ENCODE results near the gene CMIP.

Gene CMIP

DNA sequence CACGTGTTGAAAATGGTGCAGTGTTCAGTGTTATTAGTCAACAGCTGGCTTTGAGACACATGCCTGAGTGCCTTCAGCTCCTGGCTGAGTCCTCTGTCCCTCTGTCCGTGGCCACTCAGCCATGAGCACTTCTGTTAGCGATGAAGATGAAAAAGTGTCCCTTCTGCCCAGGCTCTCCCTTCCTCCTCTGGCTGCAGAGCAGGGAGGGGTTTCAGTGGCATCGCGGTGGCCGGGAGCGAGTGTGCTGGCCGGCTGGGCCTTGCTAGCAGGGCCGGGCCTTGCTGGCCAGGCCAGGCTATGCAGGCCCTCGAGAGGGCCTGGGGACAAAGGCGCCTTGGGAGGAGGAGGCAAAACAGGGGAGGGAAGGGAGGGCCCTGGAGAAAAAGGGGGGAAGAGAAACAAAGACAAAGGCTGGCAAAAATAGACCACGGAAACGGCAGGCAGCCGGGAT lies 47.7 kb downstream of the CMIP start:
- Histone ChIP-seq H3K36me3 (ENCODE audit: insufficient read depth, low read length) (peaks cover 20% of the 10 kb centered on the region), H3K9ac (ENCODE audit: low read depth, low read length) (no peak overlapping the region), H3K27me3 (ENCODE audit: insufficient read depth, low read length, poor library complexity) (no peaks in the 10 kb centered on the region), H3K4me3 (ENCODE audit: low read depth in 1 of 2, low read length in 2 of 2) (no peak overlapping the region), H2AFZ (ENCODE audit: low read depth, low read length) (no peak overlapping the region), H3K9me3 (ENCODE audit: insufficient read depth, low read length, severe bottlenecking) (no peaks in the 10 kb centered on the region), H3K4me1 (ENCODE audit: insufficient read depth, low read length) (no peaks in the 10 kb centered on the region), H3K27ac (ENCODE audit: low read length) (no peak overlapping the region), H3K4me2 (ENCODE audit: insufficient read depth, low read length) (no peak overlapping the region), H4K20me1 (ENCODE audit: insufficient read depth, low read length) (peaks cover 93% of the 10 kb centered on the region), H3K79me2 (ENCODE audit: insufficient read depth, low read length) (peaks cover 99% of the 10 kb centered on the region)
- no peak for ATAC-seq (ENCODE audit: insufficient read depth, low read depth)
- no peak for TF ChIP-seq EZH2 (IDR thresholded peaks at IDR 0.05; ENCODE audit: borderline replicate concordance, low read depth, low read length, severe bottlenecking)
- TF ChIP-seq, protein P1, sequence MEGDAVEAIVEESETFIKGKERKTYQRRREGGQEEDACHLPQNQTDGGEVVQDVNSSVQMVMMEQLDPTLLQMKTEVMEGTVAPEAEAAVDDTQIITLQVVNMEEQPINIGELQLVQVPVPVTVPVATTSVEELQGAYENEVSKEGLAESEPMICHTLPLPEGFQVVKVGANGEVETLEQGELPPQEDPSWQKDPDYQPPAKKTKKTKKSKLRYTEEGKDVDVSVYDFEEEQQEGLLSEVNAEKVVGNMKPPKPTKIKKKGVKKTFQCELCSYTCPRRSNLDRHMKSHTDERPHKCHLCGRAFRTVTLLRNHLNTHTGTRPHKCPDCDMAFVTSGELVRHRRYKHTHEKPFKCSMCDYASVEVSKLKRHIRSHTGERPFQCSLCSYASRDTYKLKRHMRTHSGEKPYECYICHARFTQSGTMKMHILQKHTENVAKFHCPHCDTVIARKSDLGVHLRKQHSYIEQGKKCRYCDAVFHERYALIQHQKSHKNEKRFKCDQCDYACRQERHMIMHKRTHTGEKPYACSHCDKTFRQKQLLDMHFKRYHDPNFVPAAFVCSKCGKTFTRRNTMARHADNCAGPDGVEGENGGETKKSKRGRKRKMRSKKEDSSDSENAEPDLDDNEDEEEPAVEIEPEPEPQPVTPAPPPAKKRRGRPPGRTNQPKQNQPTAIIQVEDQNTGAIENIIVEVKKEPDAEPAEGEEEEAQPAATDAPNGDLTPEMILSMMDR (IDR thresholded peaks at IDR 0.05; ENCODE audit: borderline replicate concordance, extremely low read depth, low read length, poor library complexity, severe bottlenecking) = no peak
- no peak for DNase-seq

DNA sequence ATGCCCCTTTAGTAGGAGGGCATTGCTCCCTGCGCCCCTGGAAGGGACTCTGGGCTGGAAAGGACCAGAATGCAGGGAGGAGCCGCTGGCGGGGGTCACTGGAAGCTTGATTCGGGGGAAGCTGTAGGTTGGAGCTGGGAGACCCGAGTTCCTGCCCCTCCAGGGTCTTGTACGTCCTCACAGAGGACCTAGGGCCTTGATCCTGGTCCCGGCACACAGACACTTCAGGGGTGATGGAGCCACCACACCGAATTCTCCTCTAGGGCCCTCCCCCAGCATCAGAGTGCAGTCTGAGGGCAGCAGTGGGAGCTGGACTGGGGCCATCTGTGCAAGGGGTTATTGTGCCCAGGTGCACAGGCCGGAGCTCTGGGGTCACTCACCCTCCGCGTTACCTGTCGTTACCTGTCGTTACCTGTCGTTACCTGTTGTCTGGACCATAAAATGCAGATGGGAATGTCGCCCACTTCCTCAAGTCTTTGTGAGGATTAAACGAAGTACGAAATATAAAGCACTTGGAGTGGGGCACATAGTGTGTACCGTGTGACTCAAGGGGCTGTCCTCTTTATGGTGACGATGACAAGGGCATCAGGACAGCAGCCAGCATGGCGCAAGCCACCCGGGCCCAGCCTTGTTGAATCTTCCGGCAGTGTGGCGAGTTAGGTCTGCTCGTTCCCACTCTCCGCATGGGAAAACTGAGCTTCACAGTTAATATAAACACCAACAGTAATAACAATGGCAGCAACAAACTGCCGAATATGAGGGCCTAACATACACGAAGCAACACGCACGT lies 48.6 kb downstream of the CMIP start:
- Histone ChIP-seq H2AFZ (ENCODE audit: low read depth, low read length) (no peak overlapping the region), H3K4me2 (ENCODE audit: insufficient read depth, low read length) (no peak overlapping the region), H3K27me3 (ENCODE audit: insufficient read depth, low read length, poor library complexity) (no peaks in the 10 kb centered on the region), H3K79me2 (ENCODE audit: insufficient read depth, low read length) (peaks cover 99% of the 10 kb centered on the region), H3K27ac (ENCODE audit: low read length) (no peak overlapping the region), H4K20me1 (ENCODE audit: insufficient read depth, low read length) (peaks cover 95% of the 10 kb centered on the region), H3K4me3 (ENCODE audit: low read depth in 1 of 2, low read length in 2 of 2) (no peak overlapping the region), H3K4me1 (ENCODE audit: insufficient read depth, low read length) (no peaks in the 10 kb centered on the region; the same call in 1 of the 2 replicates), H3K9ac (ENCODE audit: low read depth, low read length) (no peak overlapping the region), H3K9me3 (ENCODE audit: insufficient read depth, low read length, severe bottlenecking) (no peaks in the 10 kb centered on the region), H3K36me3 (ENCODE audit: insufficient read depth, low read length) (peaks cover 23% of the 10 kb centered on the region)
- TF ChIP-seq, protein P1 (IDR thresholded peaks at IDR 0.05; ENCODE audit: borderline replicate concordance, extremely low read depth, low read length, poor library complexity, severe bottlenecking) = no peak
- no peak for TF ChIP-seq EZH2 (IDR thresholded peaks at IDR 0.05; ENCODE audit: borderline replicate concordance, low read depth, low read length, severe bottlenecking)
- no peak for ATAC-seq (ENCODE audit: insufficient read depth, low read depth)
- DNase-seq = no peak

DNA sequence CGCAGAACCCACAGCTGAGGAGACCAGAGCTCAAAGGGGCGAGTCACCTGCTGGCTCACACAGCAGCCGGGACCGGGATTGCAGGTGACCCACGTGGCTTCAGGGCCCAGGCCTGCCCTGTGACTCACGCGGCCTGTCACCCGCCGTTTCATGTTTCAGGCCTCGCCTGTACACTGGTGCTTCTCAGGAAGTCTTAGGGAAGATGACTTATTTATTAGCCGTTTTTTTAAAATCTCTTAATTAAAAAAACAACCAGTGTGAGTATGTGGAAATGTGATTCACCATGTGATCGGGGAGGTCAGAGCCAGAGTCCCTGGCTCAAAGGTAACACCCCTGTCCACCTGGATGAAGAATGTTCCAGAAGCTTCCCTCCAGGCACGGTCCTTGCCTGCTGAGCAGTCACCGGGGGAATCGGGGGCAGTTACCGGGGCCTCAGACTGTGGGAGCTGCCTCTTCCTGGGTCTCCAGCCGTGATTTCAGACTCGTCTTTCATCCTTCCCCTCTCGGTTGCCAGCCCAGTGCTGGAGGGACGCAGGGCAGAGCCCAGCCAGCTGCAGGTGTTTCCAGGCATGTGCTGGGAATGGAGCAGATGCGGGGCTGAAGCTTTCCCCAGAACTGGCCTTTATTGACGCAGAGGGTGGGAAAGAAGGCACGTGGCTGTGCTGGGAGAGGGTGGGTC lies 49.3 kb downstream of the CMIP start:
- H3K27me3 ChIP-seq (ENCODE audit: insufficient read depth, low read length, poor library complexity) = no peaks in the 10 kb centered on the region
- peaks cover 95% of the 10 kb centered on the region for H4K20me1 ChIP-seq (ENCODE audit: insufficient read depth, low read length)
- no peak for DNase-seq
- H3K9ac ChIP-seq (ENCODE audit: low read depth, low read length) = no peak overlapping the region
- no peaks in the 10 kb centered on the region; the same call in 1 of the 2 replicates for H3K4me1 ChIP-seq (ENCODE audit: insufficient read depth, low read length)
- no peaks in the 10 kb centered on the region for H3K9me3 ChIP-seq (ENCODE audit: insufficient read depth, low read length, severe bottlenecking)
- ATAC-seq (ENCODE audit: insufficient read depth, low read depth) = no peak
- H3K79me2 ChIP-seq (ENCODE audit: insufficient read depth, low read length) = peaks cover 99% of the 10 kb centered on the region
- H3K27ac ChIP-seq (ENCODE audit: low read length) = no peak overlapping the region
- no peak overlapping the region for H3K4me3 ChIP-seq (ENCODE audit: low read depth in 1 of 2, low read length in 2 of 2)
- H3K36me3 ChIP-seq (ENCODE audit: insufficient read depth, low read length) = peaks cover 19% of the 10 kb centered on the region; the same call in 1 of the 2 replicates
- TF ChIP-seq, protein P1 (IDR thresholded peaks at IDR 0.05; ENCODE audit: borderline replicate concordance, extremely low read depth, low read length, poor library complexity, severe bottlenecking) = no peak
- TF ChIP-seq EZH2 (IDR thresholded peaks at IDR 0.05; ENCODE audit: borderline replicate concordance, low read depth, low read length, severe bottlenecking) = no peak
- no peak overlapping the region for H2AFZ ChIP-seq (ENCODE audit: low read depth, low read length)
- no peak overlapping the region for H3K4me2 ChIP-seq (ENCODE audit: insufficient read depth, low read length)
